ENCODE data around the gene PPP3CA. TPM values are rescaled to one million over a fixed set of nuclear protein-coding genes. Genes with fewer than 3 reads are reported as not detected.

The PPP3CA gene
- total RNA-seq, 6 experiments from 2014 or later, result 12.1 to 14.5 (median 13.1) TPM

- no peaks in the 10 kb centered on the region for H3K27me3 ChIP-seq
- H3K9me3 ChIP-seq, result no peaks in the 10 kb centered on the region
- H3K36me3 ChIP-seq, result no peaks in the 10 kb centered on the region
- WGBS (ENCODE audit: insufficient coverage, low coverage, low lambda C conversion rate, missing lambda C conversion rate), result 90% methylated on average over 5 of the region's 5 CpGs
- intact Hi-C loops (cut with DNase I), result no loop called here
- no peak for DNase-seq
- ATAC-seq, result no peak
- no peak overlapping the region for H3K4me3 ChIP-seq
- H3K27ac ChIP-seq, result no peak overlapping the region
- TF ChIP-seq CTCF (IDR thresholded peaks at IDR 0.05) (no peak), POLR2A (IDR thresholded peaks at IDR 0.05) (no peak)
- no peaks in the 10 kb centered on the region for H3K4me1 ChIP-seq
Observed at GRCh38 chr4:101160792-101161592, 186.3 kb downstream of the PPP3CA start.

GRCh38 chr4:101158507-101158906, 188.8 kb downstream of the PPP3CA start:
- TF ChIP-seq CTCF (IDR thresholded peaks at IDR 0.05), result no peak
- no peak for TF ChIP-seq POLR2A (IDR thresholded peaks at IDR 0.05)
- no peak for ATAC-seq

GRCh38 chr4:101158134-101158482, 189.2 kb downstream of the PPP3CA start:
- WGBS (ENCODE audit: insufficient coverage, low coverage, low lambda C conversion rate, missing lambda C conversion rate), result 93% methylated on average over 3 of the region's 3 CpGs
- Histone ChIP-seq H3K4me3 (no peak overlapping the region), H3K27ac (no peak overlapping the region), H3K9me3 (no peaks in the 10 kb centered on the region), H3K36me3 (no peaks in the 10 kb centered on the region), H3K4me1 (no peaks in the 10 kb centered on the region), H3K27me3 (no peaks in the 10 kb centered on the region)
- DNase-seq, result no peak
- intact Hi-C loops (cut with DNase I), result no loop called here
- ATAC-seq, result no peak
- TF ChIP-seq CTCF (IDR thresholded peaks at IDR 0.05) (no peak), POLR2A (IDR thresholded peaks at IDR 0.05) (no peak)

More at GRCh38 chr4:101158507-101158906, 188.8 kb downstream of the PPP3CA start:
- Histone ChIP-seq H3K36me3 (no peaks in the 10 kb centered on the region), H3K9me3 (no peaks in the 10 kb centered on the region), H3K4me3 (no peak overlapping the region), H3K27me3 (no peaks in the 10 kb centered on the region), H3K4me1 (no peaks in the 10 kb centered on the region), H3K27ac (no peak overlapping the region)
- no peak for DNase-seq
- intact Hi-C loops (cut with DNase I), result no loop called here
- WGBS (ENCODE audit: insufficient coverage, low coverage, low lambda C conversion rate, missing lambda C conversion rate), result 83% methylated on average over 3 of the region's 3 CpGs

GRCh38 chr4:101157415-101158133, 189.8 kb downstream of the PPP3CA start:
- Histone ChIP-seq H3K4me3 (no peak overlapping the region), H3K4me1 (no peaks in the 10 kb centered on the region), H3K9me3 (no peaks in the 10 kb centered on the region), H3K27me3 (no peaks in the 10 kb centered on the region), H3K36me3 (no peaks in the 10 kb centered on the region), H3K27ac (no peak overlapping the region)
- no peak for TF ChIP-seq POLR2A (IDR thresholded peaks at IDR 0.05)
- TF ChIP-seq CTCF (IDR thresholded peaks at IDR 0.05), result no peak
- ATAC-seq (no peak), DNase-seq (no peak)
- 71% methylated on average over 5 of the region's 5 CpGs for WGBS (ENCODE audit: insufficient coverage, low coverage, low lambda C conversion rate, missing lambda C conversion rate)
- intact Hi-C loops (cut with DNase I), result no loop called here

Measured in right lobe of liver (tissue), 6 donors.